ENCODE results near the gene C1QTNF5.

Gene C1QTNF5

DNA sequence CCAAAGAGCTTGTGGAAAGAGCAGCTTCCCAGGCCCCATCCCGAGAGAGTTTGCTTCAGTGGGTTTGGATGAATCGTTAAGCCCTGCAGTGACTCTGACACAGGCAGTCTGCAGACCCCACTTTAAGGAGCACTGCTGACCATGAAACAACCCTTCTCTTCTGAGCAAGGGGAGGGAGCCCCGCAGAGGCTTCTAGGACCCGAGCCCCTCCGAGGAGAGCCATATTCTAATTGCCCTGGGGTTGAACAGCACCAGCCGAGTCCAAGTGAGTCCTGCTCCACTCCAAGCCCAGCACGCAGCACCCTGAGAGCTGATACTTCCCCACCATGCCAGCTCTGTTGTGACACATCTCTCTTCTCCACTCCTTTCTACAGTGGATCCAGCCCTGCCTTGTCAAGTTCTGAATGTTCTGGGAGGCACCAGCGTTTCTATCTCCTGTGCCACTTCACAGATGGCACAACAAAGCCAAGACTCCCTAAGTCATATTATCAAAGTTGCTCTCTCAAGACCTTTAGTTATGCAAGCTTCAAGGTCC, 30.5 kb upstream of the C1QTNF5 start:
- Histone ChIP-seq H3K4me3 (replicated peaks; ENCODE audit: insufficient read depth, low read length) (no peak overlapping the region), H3K27me3 (ENCODE audit: insufficient read depth, poor library complexity, severe bottlenecking) (peaks cover 2% of the 10 kb centered on the region), H3K27ac (replicated peaks) (no peak overlapping the region)
- TF ChIP-seq POLR2AphosphoS5 (IDR thresholded peaks at IDR 0.05; ENCODE audit: low read depth) (no peak), SPI1 (IDR thresholded peaks at IDR 0.05; ENCODE audit: borderline replicate concordance, low read depth) (no peak), GABPA (IDR thresholded peaks at IDR 0.05; ENCODE audit: low read depth) (no peak), CTCF (IDR thresholded peaks at IDR 0.05; ENCODE audit: insufficient read depth, low read length) (no peak)
- TF ChIP-seq, protein P1, sequence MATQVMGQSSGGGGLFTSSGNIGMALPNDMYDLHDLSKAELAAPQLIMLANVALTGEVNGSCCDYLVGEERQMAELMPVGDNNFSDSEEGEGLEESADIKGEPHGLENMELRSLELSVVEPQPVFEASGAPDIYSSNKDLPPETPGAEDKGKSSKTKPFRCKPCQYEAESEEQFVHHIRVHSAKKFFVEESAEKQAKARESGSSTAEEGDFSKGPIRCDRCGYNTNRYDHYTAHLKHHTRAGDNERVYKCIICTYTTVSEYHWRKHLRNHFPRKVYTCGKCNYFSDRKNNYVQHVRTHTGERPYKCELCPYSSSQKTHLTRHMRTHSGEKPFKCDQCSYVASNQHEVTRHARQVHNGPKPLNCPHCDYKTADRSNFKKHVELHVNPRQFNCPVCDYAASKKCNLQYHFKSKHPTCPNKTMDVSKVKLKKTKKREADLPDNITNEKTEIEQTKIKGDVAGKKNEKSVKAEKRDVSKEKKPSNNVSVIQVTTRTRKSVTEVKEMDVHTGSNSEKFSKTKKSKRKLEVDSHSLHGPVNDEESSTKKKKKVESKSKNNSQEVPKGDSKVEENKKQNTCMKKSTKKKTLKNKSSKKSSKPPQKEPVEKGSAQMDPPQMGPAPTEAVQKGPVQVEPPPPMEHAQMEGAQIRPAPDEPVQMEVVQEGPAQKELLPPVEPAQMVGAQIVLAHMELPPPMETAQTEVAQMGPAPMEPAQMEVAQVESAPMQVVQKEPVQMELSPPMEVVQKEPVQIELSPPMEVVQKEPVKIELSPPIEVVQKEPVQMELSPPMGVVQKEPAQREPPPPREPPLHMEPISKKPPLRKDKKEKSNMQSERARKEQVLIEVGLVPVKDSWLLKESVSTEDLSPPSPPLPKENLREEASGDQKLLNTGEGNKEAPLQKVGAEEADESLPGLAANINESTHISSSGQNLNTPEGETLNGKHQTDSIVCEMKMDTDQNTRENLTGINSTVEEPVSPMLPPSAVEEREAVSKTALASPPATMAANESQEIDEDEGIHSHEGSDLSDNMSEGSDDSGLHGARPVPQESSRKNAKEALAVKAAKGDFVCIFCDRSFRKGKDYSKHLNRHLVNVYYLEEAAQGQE (IDR thresholded peaks at IDR 0.05; ENCODE audit: insufficient replicate concordance, low read depth), result no peak
- no peak for DNase-seq (ENCODE audit: low read depth in 1 of 2, low spot score in 1 of 2)

DNA sequence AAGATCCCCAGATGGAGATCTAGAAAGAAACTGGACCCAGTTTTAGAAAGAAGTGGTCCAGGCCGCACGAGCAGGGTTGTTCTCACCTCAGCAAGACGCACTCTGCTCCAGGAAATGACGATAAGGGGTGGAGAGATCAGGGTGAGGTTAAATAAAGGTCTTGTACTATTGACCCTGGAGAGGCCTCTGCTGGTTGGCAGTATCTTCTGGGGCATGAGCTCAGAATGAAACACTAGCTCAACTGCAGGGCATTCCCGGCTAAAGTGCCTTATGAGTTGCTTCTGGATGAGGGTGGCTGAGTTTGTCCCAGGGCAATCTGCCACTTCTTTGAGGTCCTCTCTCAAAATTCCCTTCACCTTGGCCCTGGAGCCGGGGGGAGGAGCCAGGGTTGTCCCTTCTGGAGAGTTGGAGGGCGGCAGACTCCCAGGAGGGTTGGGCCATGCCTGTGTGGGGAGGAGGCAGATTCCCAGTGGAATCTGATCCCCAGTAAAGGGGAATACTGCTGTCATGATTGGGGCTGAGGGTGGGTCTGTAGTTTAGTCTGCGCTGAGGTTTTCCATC, 29.9 kb upstream of the C1QTNF5 start:
- no peak for DNase-seq (ENCODE audit: low read depth in 1 of 2, low spot score in 1 of 2)
- Histone ChIP-seq H3K4me3 (replicated peaks; ENCODE audit: insufficient read depth, low read length) (no peak overlapping the region), H3K27me3 (ENCODE audit: insufficient read depth, poor library complexity, severe bottlenecking) (peaks cover 2% of the 10 kb centered on the region), H3K27ac (replicated peaks) (no peak overlapping the region)
- TF ChIP-seq SPI1 (IDR thresholded peaks at IDR 0.05; ENCODE audit: borderline replicate concordance, low read depth), result no peak
- no peak for TF ChIP-seq CTCF (IDR thresholded peaks at IDR 0.05; ENCODE audit: insufficient read depth, low read length)
- TF ChIP-seq, protein P1 (IDR thresholded peaks at IDR 0.05; ENCODE audit: insufficient replicate concordance, low read depth), result no peak
- TF ChIP-seq POLR2AphosphoS5 (IDR thresholded peaks at IDR 0.05; ENCODE audit: low read depth), result no peak
- TF ChIP-seq GABPA (IDR thresholded peaks at IDR 0.05; ENCODE audit: low read depth), result no peak

- H3K4me3 ChIP-seq (replicated peaks; ENCODE audit: insufficient read depth, low read length), result no peak overlapping the region
- peaks cover 8% of the 10 kb centered on the region for H3K27me3 ChIP-seq (ENCODE audit: insufficient read depth, poor library complexity, severe bottlenecking)
- no peak overlapping the region for H3K27ac ChIP-seq (replicated peaks)
- TF ChIP-seq GABPA (IDR thresholded peaks at IDR 0.05; ENCODE audit: low read depth) (no peak), SPI1 (IDR thresholded peaks at IDR 0.05; ENCODE audit: borderline replicate concordance, low read depth) (no peak), POLR2AphosphoS5 (IDR thresholded peaks at IDR 0.05; ENCODE audit: low read depth) (no peak), CTCF (IDR thresholded peaks at IDR 0.05; ENCODE audit: insufficient read depth, low read length) (no peak)
- TF ChIP-seq, protein P1 (IDR thresholded peaks at IDR 0.05; ENCODE audit: insufficient replicate concordance, low read depth), result no peak
- no peak for DNase-seq (ENCODE audit: low read depth in 1 of 2, low spot score in 1 of 2)
Observed at GRCh38 chr11:119369132-119369925, 28.6 kb upstream of the C1QTNF5 start.

Measured in HL-60 (cell line).